ENCODE measurements around the gene KCNG1.

GRCh38 chr20:51012357-51012756 is 10.6 kb downstream of the KCNG1 start:
- TF ChIP-seq CTCF (IDR thresholded peaks at IDR 0.05; ENCODE audit: poor library complexity), result no peak
- no peak for TF ChIP-seq EZH2 (IDR thresholded peaks at IDR 0.05; ENCODE audit: borderline replicate concordance)
- no peak for TF ChIP-seq EZH2phosphoT487 (IDR thresholded peaks at IDR 0.05; ENCODE audit: low read depth, severe bottlenecking, unreplicated experiment)

Data from hepatocyte (in vitro differentiated cells).